AG04449 (cell line): Measurements from ENCODE around the gene OASL.
A peak's percentile ranks its signal among the peaks of the same experiment; 100 is the strongest.

Experiments used
- CTCF ChIA-PET: fragments of 350-600 bp; formaldehyde crosslinking; extraction: SDS; loops from one replicate; lab custom pipeline; 2021; ENCODE audit warnings: antibody characterized with exemption; lab: Yijun Ruan, JAX
- POLR2A ChIA-PET: fragments of 400-600, 350-600 bp; formaldehyde crosslinking; extraction: SDS; loops from one replicate; lab custom pipeline; 2020; ENCODE audit warnings: antibody characterized with exemption, inconsistent platforms; lab: Yijun Ruan, JAX
- DNase-seq: peaks from one replicate; pipeline ENCODE4 v3.0.0-alpha.2; 2010; ENCODE audit warnings: low read depth, low spot score
- H3K4me3 ChIP-seq: 2 replicates; pipeline ENCODE4 v1.5.1; 2011; ENCODE audit warnings: low read depth, mild to moderate bottlenecking, control low read depth, low read length
- TF ChIP-seq, protein P1 (sequence below): IDR thresholded peaks from one replicate; pipeline ENCODE4 v1.5.1; 2011; ENCODE audit warnings: mild to moderate bottlenecking, moderate library complexity, low read length, control low read depth, inconsistent platforms; ENCODE audit not compliant: insufficient read depth; ENCODE audit errors: missing control alignments

OASL gene, protein sequence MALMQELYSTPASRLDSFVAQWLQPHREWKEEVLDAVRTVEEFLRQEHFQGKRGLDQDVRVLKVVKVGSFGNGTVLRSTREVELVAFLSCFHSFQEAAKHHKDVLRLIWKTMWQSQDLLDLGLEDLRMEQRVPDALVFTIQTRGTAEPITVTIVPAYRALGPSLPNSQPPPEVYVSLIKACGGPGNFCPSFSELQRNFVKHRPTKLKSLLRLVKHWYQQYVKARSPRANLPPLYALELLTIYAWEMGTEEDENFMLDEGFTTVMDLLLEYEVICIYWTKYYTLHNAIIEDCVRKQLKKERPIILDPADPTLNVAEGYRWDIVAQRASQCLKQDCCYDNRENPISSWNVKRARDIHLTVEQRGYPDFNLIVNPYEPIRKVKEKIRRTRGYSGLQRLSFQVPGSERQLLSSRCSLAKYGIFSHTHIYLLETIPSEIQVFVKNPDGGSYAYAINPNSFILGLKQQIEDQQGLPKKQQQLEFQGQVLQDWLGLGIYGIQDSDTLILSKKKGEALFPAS

DNA sequence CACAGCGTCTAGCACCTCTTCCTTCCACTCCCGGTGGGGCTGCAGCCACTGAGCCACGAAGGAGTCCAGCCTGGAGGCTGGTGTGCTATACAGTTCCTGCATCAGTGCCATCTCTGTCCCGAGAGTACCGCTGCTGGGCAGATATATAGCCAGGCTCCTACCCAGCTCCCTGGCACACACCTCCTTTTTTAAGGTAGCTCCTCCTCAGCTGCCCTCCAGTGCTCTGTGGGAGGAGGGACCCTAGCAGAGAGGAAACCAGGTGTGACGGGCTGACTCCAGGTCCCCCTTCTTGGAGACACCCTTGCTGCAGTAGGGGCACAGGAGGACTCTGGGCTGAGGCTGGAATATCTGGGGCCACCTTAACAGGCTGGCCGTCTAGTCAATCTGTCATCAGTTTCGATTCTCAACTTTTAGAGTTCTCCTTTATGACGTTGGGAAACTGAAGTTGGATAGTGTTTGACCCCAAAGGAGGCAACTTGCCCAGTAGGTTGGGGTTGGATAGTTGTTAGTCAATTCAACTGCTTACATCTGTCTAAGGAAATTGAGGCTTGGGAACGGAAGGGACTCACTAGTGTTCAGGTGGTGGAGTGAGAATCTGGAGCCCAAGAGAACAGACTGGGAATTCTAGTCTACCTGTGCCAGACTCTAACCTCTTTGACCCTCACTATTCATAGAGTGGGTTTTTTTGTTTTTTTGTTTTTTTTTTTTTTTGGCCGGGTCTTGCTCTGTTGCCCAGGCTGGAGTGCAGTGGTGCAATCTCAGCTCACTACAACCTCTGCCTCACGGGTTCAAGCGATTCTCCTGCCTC is at the start of gene OASL:
OASL (minus strand) TSS at position 386 of the 808 bp plus-strand sequence; CDS start at position 111, 275 bp downstream.
- TF ChIP-seq, protein P1, sequence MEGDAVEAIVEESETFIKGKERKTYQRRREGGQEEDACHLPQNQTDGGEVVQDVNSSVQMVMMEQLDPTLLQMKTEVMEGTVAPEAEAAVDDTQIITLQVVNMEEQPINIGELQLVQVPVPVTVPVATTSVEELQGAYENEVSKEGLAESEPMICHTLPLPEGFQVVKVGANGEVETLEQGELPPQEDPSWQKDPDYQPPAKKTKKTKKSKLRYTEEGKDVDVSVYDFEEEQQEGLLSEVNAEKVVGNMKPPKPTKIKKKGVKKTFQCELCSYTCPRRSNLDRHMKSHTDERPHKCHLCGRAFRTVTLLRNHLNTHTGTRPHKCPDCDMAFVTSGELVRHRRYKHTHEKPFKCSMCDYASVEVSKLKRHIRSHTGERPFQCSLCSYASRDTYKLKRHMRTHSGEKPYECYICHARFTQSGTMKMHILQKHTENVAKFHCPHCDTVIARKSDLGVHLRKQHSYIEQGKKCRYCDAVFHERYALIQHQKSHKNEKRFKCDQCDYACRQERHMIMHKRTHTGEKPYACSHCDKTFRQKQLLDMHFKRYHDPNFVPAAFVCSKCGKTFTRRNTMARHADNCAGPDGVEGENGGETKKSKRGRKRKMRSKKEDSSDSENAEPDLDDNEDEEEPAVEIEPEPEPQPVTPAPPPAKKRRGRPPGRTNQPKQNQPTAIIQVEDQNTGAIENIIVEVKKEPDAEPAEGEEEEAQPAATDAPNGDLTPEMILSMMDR: no peak
- ChIA-PET CTCF (no interaction called here), POLR2A (no interaction called here)
- H3K4me3 ChIP-seq: peak within 1 kb of the TSS; percentile 26
- no peak for DNase-seq

DNA sequence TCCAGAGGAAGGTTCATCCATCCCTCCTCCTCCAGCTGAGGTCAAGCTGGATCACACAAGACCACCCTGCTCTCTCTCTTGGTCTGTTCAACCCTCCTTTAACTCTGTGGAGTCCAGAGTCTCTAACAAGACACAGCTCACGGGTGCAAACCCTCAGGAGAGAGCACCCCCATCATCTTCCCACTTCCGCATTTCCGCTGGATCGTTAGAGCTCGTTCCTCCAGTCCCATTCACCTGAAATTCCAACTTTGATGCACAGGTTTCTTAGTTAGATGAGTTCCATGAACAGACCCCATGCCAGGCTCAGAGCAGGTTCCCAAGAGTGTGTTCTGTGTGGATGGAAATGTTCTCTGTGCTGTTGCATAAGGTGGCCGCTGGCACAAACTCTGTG is 49.1 kb upstream of the OASL start:
- no peak overlapping the region for H3K4me3 ChIP-seq
- CTCF ChIA-PET: no interaction called here
- POLR2A ChIA-PET: no interaction called here
- TF ChIP-seq, protein P1: no peak
- DNase-seq: no peak

DNA sequence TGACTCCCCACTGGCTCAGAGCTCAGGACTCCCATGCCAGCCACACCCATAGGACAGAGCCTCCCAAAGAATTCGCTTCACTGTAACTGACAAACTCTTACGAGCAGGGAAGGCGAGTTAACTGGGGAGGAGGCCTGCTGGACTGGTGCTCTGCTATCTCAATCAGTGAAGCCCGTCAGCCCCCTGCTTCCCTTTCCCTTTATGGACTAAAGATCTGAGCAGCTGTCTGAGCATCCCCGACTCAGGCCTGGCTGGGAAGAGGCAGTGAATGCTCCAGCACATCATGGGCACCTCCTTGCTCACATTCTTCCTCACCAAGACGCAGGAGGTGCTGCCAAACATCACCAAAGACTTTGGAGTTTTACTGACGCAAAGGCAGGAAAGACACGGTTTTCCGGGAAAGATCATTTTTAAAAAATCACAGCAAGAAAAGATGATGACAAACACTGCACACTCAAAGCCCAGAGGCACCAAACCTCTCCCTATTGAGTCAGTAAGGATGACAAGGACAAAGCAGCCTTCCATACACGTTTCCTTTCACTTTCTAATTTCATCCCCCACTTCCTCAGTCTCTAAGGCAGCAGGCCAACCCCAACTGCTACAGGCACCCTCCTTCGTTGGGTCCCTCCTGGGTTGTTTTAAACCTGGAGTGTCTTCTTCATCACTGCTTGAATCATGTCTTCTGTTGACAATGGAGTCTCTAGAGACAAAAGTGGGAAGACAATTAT is 48.6 kb upstream of the OASL start:
- TF ChIP-seq, protein P1: no peak
- CTCF ChIA-PET: no interaction called here
- no peak for DNase-seq
- H3K4me3 ChIP-seq: no peak overlapping the region
- POLR2A ChIA-PET: no interaction called here

DNA sequence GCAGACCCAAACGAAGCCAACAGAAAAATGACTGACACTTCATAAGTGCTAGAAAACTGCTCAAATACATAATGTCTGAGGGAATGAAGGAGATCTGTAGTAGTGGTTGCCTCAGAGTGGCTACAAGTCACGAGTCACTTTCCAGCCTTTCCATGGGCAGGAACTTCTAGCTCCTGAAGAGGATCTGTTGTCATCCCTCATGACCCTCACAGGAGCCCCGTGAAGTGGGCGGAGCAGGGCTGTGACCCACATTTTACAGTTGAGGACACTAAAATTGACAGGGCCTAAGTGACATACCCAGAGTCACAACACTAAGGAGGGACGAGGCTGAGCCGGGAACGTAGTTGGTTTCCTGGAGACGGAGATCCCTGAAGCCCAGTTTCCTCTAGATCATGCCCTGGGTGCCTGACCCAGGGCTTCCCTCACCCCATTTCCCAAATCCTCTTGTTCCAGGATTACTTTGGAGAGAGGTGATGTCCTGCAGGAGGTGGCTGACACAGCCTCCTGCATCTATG is 47.8 kb upstream of the OASL start:
- CTCF ChIA-PET: interaction anchor here (1.0 to 1.2 kb wide), 2 partner anchors 9 to 504 kb away, joined by 3 to 4 read pairs; no protein-coding TSS in a partner anchor
- POLR2A ChIA-PET: no interaction called here
- no peak for DNase-seq
- H3K4me3 ChIP-seq: no peak overlapping the region
- TF ChIP-seq, protein P1: no peak

DNA sequence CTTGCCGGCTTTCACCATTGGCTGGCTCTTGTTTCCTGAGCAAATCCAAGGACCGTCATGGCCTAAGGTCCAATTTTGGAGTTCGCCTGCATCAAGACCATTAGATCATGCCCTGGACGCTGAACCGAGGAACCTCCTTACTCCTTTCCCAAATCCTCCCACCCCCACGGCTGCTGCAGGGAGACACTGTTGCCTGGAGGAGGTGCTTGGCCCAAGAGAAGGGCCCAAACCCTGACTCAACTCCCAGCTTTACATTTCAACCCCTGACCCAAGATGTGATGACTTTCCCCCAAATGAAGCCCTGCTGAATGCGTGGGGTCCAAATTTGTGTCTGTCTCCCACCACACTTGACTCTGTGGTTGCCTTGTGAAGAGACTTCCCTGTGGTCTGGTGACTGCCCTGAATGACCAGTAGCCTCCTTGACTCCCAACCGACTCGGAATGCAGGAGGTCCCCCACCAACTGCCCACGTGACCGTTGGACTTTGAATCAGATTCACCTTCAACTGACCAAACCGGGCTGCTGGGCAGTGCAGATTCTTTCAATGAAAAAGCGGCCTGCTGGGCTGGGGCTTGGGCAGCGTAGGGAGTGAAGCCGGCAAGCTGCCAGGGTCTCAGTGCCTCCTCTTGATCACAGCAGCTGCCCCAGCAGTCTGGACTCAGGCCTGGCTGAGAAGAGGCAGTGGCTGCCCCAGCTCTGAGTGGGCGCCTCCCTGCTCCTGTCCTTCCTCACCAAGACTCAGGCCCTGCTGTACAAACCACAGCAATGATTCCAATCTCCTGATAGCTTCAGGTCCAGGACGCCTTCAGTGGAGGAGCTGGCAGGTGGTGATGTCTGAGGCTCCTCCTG is 46.7 kb upstream of the OASL start:
- CTCF ChIA-PET: interaction anchor here (1.0 to 1.2 kb wide), 2 partner anchors 10 to 502 kb away, joined by 3 to 4 read pairs; no protein-coding TSS in a partner anchor
- TF ChIP-seq, protein P1: no peak
- POLR2A ChIA-PET: no interaction called here
- no peak for DNase-seq
- no peak overlapping the region for H3K4me3 ChIP-seq
